Stimulated activated effector memory CD8-positive, alpha-beta T cell treated with anti-CD3 and anti-CD28 coated beads, Interleukin-12 subunit alpha, Interleukin-12 subunit beta, amount 100 ng/mL, for 72 hours (primary cell): ENCODE data around the gene PA2G4.

ENCODE experiments used
- ATAC-seq: fragments of 150-1000 bp; cut with Tn5 transposase; 2 replicates; pipeline ENCODE4 v1.10.0; 2021
- DNase-seq, 2 donors: peaks; one replicate each; pipeline ENCODE4 v3.0.0; 2021 to 2022; ENCODE audit warnings: low spot score in 2 of 2
- H3K27ac Mint-ChIP-seq: one replicate; pipeline ENCODE4 v1.8.0; 2022; ENCODE audit warnings: mild to moderate bottlenecking, mixed read lengths
- H3K36me3 Mint-ChIP-seq: one replicate; pipeline ENCODE4 v1.8.0; 2022; ENCODE audit warnings: mild to moderate bottlenecking, mixed read lengths
- H3K4me1 Mint-ChIP-seq: one replicate; pipeline ENCODE4 v1.8.0; 2022; ENCODE audit warnings: mixed read lengths
- H3K4me3 Mint-ChIP-seq: one replicate; pipeline ENCODE4 v1.8.0; 2022; ENCODE audit warnings: mild to moderate bottlenecking, mixed read lengths
- H3K9me3 Mint-ChIP-seq: one replicate; pipeline ENCODE4 v1.8.0; 2022; ENCODE audit warnings: mixed read lengths

PA2G4 gene

GRCh38 chr12:56160894-56161689, 56.7 kb downstream of the PA2G4 start:
- no peak for ATAC-seq
- Mint-ChIP-seq H3K9me3 (no peaks in the 10 kb centered on the region), H3K4me1 (peaks cover 63% of the 10 kb centered on the region), H3K36me3 (peaks cover 100% of the 10 kb centered on the region), H3K4me3 (peak overlapping the region; percentile 97), H3K27ac (peak overlapping the region; percentile 98)
- DNase-seq = no peak

DNA sequence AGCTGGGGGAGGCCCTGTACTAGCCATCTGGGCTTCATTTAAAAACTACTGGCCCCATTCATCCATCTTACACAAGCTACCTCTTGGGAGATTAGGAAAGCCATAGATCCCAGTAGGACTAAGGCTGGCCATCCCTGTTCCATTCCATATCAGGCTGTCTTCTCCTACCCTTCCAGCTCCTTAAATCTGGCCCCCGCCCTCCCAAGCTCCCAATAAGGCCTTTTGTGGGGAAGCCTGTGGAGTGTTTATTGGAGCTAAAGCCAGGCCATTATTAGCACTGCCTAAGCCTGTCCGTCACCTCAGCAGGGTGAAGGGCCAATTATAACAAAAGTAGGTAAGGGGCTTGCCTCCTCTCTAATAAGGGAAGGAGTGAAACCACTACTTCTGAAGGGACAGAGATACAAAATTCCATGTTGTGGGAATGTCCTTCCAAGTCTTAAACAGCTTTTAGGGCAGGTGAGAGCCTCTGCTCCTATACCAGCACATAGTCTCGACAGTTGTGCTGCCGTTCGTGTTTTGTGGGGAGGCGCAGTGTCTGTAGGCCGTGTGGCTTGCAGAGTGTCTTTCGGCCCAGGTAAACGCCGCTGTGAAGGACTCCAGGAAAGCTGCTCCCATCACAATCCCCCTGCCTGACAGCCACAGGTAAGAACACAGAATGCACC, 57.5 kb downstream of the PA2G4 start:
- Mint-ChIP-seq H3K4me3 (peak overlapping the region; percentile 97), H3K36me3 (peaks cover 100% of the 10 kb centered on the region), H3K27ac (peak overlapping the region; percentile 98)

DNA sequence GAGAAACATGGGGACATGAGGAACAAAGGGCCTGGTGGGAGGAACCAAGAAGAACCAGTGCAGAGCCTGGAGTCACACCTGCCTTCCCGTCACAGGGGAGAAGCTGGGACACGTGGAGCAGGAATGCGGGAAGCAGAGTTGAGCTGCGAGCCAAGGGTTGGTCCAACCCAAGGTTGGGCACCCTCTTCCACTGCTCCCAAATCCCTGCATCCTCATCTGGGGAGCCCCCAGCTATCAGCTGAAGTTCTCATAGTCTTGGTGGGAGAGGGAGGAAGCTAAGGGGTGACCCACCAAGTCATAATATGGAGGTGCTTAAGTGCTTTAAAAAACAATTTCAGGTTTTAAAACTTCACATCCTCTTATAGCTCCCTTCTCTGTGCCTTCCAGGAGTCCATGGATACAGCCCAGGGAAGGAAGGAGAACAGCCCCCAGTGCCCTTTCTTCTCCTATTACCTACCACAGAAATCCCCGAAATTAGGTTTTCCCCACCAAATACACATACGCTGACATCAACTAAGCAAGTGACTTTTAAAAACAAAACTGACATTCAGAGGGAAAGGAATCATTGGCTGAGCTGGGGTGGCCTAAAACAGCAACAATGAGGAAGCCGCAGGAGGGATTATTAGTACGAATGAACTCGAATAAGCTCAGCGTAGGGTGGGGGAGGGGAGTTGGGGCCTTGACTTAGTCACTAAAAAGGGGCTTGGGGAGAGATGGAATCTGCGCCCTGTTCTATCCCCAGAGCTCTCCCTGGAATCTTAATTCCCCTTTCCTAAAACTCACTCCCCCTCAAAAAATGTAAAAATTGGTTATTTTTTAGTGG, 58.3 kb downstream of the PA2G4 start:
- ATAC-seq (no peak), DNase-seq (no peak)
- no peak overlapping the region for H3K4me3 Mint-ChIP-seq
- H3K4me1 Mint-ChIP-seq = peaks cover 55% of the 10 kb centered on the region
- no peaks in the 10 kb centered on the region for H3K9me3 Mint-ChIP-seq
- H3K36me3 Mint-ChIP-seq = peaks cover 100% of the 10 kb centered on the region
- H3K27ac Mint-ChIP-seq = peak overlapping the region; percentile 98

More for the DNA sequence above, 57.5 kb downstream of the PA2G4 start:
- Mint-ChIP-seq H3K9me3 (no peaks in the 10 kb centered on the region), H3K4me1 (peaks cover 63% of the 10 kb centered on the region)
- ATAC-seq (no peak), DNase-seq (no peak)
